ENCODE measurements around the gene SIRPB2. TPM values are rescaled to one million over a fixed set of nuclear protein-coding genes. Genes with fewer than 3 reads are reported as not detected.

The SIRPB2 gene
- total and polyA plus RNA-seq, 2 of the 8 experiments (the other 6 are each of a cell fraction or from before 2014, with no cell fraction given), result 0.28 TPM; not detected in 1

GRCh38 chr20:1527923-1528322 lies 36.7 kb upstream of the SIRPB2 start (continued):
- TF ChIP-seq EP300 (IDR thresholded peaks at IDR 0.05; ENCODE audit: borderline replicate concordance in 1 of 2, low read depth in 2 of 2, low read length in 2 of 2) (no peak), GABPA (IDR thresholded peaks at IDR 0.05; ENCODE audit: borderline replicate concordance, insufficient read depth, low read length) (no peak), SIX5 (IDR thresholded peaks at IDR 0.05; ENCODE audit: low read depth, low read length) (no peak), CBX5 (IDR thresholded peaks at IDR 0.05; ENCODE audit: low read depth, low read length) (no peak)

All from H1 (cell line).